BE2C (cell line): ENCODE measurements around the gene ZP1.
A peak's percentile ranks its signal among the peaks of the same experiment; 100 is the strongest.
"Not testable (repeated sequence)": the region's sequence is repeated elsewhere in the genome, so short reads cannot be mapped to it uniquely, and the experiment has no call there.

Experiments used
- DNase-seq: peaks from one replicate; pipeline ENCODE4 v3.0.0-alpha.2; 2020
- H3K27me3 ChIP-seq: fragments of 250-450 bp; sonication (Bioruptor Pico); 2 replicates; pipeline ENCODE4 v1.5.1; 2020; ENCODE audit warnings: mild to moderate bottlenecking
- H3K36me3 ChIP-seq: fragments of 250-450 bp; sonication (Bioruptor Pico); 2 replicates; pipeline ENCODE4 v1.5.1; 2020; ENCODE audit warnings: mild to moderate bottlenecking
- H3K4me1 ChIP-seq: fragments of 250-450 bp; sonication (Bioruptor Pico); 2 replicates; pipeline ENCODE4 v1.5.1; 2020
- H3K4me3 ChIP-seq: 2 replicates; pipeline ENCODE4 v1.5.1; 2011; ENCODE audit warnings: low read depth, low read length
- H3K9me3 ChIP-seq: fragments of 250-450 bp; sonication (Bioruptor Pico); 2 replicates; pipeline ENCODE4 v1.5.1; 2020
- TF ChIP-seq, protein P1 (sequence below): IDR thresholded peaks from 2 replicates; pipeline ENCODE4 v1.5.1; 2012; ENCODE audit warnings: mild to moderate bottlenecking, low read depth, low read length

Gene ZP1

DNA sequence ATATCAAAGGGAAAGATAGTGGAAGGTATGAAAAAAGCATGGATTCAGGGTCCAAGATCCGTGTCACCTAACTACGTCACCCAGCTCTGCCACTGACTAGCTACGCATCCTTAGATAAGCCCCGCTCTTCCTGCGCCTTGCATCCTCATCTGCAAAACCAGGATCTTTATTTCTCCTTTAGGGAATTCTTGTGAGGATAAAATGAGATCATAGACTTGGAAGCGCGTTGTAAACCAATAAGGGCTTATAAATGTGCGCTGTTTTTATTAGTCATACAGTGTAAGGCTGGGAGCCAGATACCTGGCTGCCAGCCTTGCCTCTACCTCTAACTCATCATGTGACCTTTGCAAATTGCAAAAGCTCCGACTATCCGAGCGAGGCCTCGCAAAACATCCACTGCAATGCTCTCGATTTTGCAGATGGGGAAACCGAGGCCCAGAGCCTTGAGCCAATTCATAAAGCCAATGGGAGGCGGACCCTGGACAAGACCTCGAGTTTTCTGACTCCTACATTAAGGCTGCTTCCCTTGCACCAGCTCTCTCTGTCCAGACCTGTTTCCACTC lies 38.3 kb downstream of the ZP1 start:
- Histone ChIP-seq H3K4me3 (peak overlapping the region; percentile 63), H3K36me3 (peaks cover 11% of the 10 kb centered on the region), H3K27me3 (no peaks in the 10 kb centered on the region), H3K4me1 (no peaks in the 10 kb centered on the region), H3K9me3 (no peaks in the 10 kb centered on the region)
- TF ChIP-seq, protein P1, sequence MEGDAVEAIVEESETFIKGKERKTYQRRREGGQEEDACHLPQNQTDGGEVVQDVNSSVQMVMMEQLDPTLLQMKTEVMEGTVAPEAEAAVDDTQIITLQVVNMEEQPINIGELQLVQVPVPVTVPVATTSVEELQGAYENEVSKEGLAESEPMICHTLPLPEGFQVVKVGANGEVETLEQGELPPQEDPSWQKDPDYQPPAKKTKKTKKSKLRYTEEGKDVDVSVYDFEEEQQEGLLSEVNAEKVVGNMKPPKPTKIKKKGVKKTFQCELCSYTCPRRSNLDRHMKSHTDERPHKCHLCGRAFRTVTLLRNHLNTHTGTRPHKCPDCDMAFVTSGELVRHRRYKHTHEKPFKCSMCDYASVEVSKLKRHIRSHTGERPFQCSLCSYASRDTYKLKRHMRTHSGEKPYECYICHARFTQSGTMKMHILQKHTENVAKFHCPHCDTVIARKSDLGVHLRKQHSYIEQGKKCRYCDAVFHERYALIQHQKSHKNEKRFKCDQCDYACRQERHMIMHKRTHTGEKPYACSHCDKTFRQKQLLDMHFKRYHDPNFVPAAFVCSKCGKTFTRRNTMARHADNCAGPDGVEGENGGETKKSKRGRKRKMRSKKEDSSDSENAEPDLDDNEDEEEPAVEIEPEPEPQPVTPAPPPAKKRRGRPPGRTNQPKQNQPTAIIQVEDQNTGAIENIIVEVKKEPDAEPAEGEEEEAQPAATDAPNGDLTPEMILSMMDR, result no peak
- no peak for DNase-seq

DNA sequence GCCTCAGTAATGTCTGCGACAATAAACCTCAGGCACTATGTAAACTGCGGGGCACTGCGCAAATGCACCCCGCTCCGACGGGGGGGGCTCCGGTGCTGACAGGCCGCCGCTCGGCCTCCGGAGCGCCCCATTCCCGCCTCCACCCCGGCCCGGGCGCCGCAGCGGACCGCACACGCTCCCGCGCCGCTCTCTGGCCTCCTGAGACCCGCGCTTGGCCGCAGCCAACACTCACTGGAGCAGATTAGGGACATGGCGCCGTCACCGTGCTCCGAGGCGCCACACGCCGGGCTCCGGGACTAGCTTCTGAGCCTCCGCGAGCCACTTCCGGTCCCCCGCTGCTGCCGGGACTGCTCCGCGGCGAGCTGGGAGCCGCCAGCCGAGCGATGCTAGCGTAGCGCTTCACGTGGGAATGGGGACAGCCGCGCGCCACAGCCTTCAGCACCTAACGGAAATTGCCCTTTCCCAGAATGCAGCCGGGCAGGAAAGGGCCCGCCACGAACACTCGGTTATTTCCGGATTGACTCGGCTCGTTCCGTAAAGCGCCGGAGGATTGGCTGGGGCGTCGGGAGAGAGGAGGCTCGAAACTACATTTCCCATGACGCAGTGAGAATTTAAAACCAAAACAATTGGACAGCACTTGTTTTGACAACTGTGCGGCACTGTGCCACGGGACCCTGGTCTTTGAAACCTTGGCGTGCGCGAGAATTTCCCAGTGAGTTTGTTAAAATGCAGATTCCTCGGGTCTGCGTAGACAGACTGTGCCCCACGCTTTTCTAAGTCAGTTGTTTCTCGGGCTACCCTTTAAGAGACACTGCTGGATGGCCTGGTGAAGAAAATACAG lies 39.0 kb downstream of the ZP1 start, which contains the start of gene PRPF19:
PRPF19 (minus strand) TSS at position 454 of the 841 bp plus-strand sequence; CDS start at position 251, 203 bp downstream.
- H3K4me1 ChIP-seq, result no peaks in the 10 kb centered on the region
- H3K36me3 ChIP-seq, result peaks cover 11% of the 10 kb centered on the region
- TF ChIP-seq, protein P1, result no peak
- peak within 1 kb of the TSS; percentile 63 for H3K4me3 ChIP-seq
- peak; percentile 91 for DNase-seq
- H3K27me3 ChIP-seq, result no peaks in the 10 kb centered on the region
- no peaks in the 10 kb centered on the region for H3K9me3 ChIP-seq

DNA sequence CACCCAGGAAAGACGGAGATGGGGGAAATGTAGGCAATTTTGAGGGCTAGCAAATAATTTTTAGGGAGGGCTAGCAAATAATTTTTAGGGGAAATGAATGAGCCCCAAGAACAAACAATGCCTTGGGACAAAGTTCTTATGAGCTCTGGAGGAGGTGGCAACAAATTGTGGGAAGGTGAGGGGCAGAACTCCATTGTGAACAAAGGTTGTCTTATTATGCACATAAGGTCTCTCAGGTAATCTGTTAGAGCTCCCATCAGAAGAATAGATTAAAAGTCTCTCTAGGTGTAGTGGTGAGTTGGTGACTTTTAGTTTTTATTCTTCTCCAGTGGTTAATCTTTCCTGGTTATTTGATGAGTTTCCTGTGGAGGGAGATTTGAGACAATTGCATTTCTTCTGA lies 41.5 kb downstream of the ZP1 start:
- peaks cover 3% of the 10 kb centered on the region; the same call in 1 of the 2 replicates for H3K4me1 ChIP-seq
- H3K36me3 ChIP-seq, result no peaks in the 10 kb centered on the region
- no peak overlapping the region for H3K4me3 ChIP-seq
- no peak for DNase-seq
- TF ChIP-seq, protein P1, result no peak
- H3K27me3 ChIP-seq, result no peaks in the 10 kb centered on the region
- H3K9me3 ChIP-seq, result no peaks in the 10 kb centered on the region

DNA sequence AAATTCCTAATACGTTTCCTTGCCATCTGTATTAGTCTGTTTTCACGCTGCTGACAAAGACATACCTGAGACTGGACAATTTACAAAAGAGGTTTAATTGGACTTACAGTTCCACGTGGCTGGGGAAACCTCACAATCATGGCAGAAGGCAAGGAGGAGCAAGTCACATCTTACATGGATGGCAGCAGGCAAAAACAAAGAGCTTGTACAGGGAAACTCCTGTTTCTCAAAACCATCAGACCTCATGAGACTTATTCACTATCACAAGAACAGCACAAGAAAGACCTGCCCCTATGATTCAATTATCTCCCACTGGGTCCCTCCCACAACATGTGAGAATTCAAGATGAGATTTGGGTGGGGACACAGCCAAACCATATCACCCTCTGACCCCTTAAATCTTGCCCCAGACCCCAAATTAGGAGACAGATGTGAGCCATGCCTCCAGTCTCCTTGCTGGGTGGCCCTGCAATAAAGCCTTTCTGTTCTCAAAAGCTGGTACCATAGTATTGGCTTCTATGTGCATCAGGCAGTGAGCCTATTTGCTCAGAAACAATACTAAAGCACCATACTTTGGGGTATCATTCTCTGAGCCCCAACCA lies 42.4 kb downstream of the ZP1 start:
- not testable (repeated sequence) for H3K4me3 ChIP-seq, H3K27me3 ChIP-seq, H3K36me3 ChIP-seq, H3K9me3 ChIP-seq, DNase-seq, H3K4me1 ChIP-seq

DNA sequence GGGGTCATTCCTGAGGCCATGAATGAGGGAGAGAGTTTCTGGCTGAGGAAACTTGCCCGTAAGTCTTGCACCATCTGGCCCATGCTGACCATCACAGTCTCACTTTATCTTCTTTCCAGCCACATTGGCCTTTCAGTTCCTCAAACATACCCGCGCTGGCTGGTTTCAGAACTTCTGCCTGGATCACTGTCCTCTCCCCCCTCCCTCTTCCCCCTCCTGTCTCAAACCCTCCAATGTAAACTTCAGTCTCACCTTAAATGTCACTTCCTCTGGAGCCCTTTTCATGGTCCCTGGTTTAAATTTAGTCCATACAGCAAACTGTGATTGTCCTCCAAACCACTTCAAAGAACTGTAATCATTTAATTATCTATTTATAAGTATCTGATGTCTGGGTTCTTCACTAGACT lies 42.9 kb downstream of the ZP1 start:
- TF ChIP-seq, protein P1, result no peak
- H3K4me3 ChIP-seq, result no peak overlapping the region
- H3K9me3 ChIP-seq, result no peaks in the 10 kb centered on the region
- H3K36me3 ChIP-seq, result no peaks in the 10 kb centered on the region
- H3K27me3 ChIP-seq, result no peaks in the 10 kb centered on the region
- H3K4me1 ChIP-seq, result peaks cover 3% of the 10 kb centered on the region; the same call in 1 of the 2 replicates
- DNase-seq, result no peak

DNA sequence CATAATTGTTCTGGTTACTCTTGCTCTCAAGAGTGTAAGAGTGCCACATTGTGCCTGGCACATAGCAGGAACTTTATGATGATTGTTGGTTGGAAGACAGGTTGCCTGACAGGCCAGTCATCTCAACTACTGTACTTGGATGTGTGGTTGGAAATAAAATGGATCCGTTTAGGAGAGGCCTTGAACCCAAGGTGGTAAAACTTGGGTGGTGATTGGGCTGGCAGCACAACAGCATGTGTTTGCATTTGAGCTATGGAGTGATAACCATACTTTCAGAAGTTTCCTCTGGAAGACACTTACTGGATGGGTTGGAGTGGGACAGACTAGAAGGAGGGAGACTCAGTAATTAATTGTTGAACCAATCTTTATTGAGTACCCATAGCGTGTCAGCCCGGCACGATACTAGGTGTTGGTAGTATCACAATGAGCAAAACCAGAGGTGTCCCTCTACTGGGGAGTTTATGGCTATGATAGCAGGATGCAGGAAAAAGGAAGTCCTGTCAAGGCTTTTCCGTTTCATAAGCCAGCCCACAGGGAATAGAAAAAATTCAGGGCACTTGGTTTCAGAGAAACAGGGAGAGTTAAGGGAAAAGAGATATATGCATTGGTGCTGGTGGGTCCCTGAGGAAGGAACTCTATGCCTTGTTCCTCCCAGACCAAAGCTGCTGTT lies 43.5 kb downstream of the ZP1 start:
- no peak for DNase-seq
- Histone ChIP-seq H3K36me3 (no peaks in the 10 kb centered on the region), H3K4me3 (no peak overlapping the region), H3K9me3 (no peaks in the 10 kb centered on the region), H3K4me1 (peaks cover 3% of the 10 kb centered on the region; the same call in 1 of the 2 replicates), H3K27me3 (no peaks in the 10 kb centered on the region)
- TF ChIP-seq, protein P1, result no peak
